Left ventricle myocardium inferior (tissue), 1 donor: Measurements from ENCODE around the gene CFAP45. TPM values are rescaled to one million over a fixed set of nuclear protein-coding genes. Genes with fewer than 3 reads are reported as not detected.

Experiments used
- DNase-seq: peaks from one replicate; pipeline ENCODE4 v3.0.0-alpha.2; 2020
- H3K27ac ChIP-seq: fragments of 200-600 bp; replicated peaks from 2 replicates; pipeline ENCODE4 v1.8.0; 2021
- H3K27me3 ChIP-seq: fragments of 200-600 bp; 2 replicates; pipeline ENCODE4 v1.8.0; 2021; ENCODE audit warnings: low read depth
- H3K36me3 ChIP-seq: fragments of 200-600 bp; 2 replicates; pipeline ENCODE4 v1.8.0; 2021
- H3K4me1 ChIP-seq: fragments of 200-600 bp; 2 replicates; pipeline ENCODE4 v1.8.0; 2021
- H3K4me3 ChIP-seq: fragments of 200-600 bp; 2 replicates; pipeline ENCODE4 v1.8.0; 2021; ENCODE audit warnings: mild to moderate bottlenecking, moderate library complexity
- H3K9me3 ChIP-seq: fragments of 200-600 bp; replicated peaks from 2 replicates; pipeline ENCODE4 v1.8.0; 2021
- intact Hi-C: fragments of 100-400 bp; cut with micrococcal nuclease; formaldehyde crosslinking; loops from one replicate; pipeline ENCODE4 v1.11.0; 2022
- total RNA-seq: library from RNA; stranded (reverse); fragmentation: NEBNext Ultra II Directional; extraction: Animal tissue kit (Norgen Biotek cat#: 25700); gene quantifications from one replicate; pipeline ENCODE4 v1.2.1, GENCODE V29; 2021
- TF ChIP-seq, protein P1 (sequence below): fragments of 200-600 bp; IDR thresholded peaks from 2 replicates; pipeline ENCODE4 v1.8.0; 2021; ENCODE audit warnings: antibody characterized with exemption, mild to moderate bottlenecking, borderline replicate concordance
- donor health status: DM: no; HTN: yes; CAD: no; lungs with severe emphysema.

The CFAP45 gene
- total RNA-seq, 1 donor from 2014 or later = 1.1 TPM

DNA sequence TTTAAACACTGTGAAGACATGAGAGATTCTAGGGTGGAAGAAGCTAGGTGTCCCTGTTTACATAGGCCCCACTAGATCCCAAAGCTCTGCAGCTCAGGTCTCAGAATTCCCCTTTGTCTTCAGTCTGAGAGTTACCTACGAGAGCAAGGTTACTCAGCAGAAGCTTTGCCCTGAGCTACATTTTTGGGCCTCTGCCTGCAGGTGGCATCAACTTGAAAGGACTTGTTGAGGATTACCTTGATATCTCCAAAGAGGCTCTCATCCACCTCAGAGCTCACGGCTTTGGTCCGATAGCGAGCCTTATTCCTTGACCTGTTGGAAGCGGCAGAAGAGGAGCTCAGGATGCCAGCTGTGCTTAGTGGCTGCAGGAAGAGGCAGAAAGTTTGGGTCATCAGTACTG lies 7.0 kb downstream of the CFAP45 start:
- Histone ChIP-seq H3K36me3 (no peaks in the 10 kb centered on the region), H3K27ac (no peak overlapping the region), H3K9me3 (no peaks in the 10 kb centered on the region), H3K4me3 (no peak overlapping the region), H3K27me3 (no peaks in the 10 kb centered on the region), H3K4me1 (peaks cover 45% of the 10 kb centered on the region)
- DNase-seq = no peak
- intact Hi-C loops = no loop called here
- TF ChIP-seq, protein P1, sequence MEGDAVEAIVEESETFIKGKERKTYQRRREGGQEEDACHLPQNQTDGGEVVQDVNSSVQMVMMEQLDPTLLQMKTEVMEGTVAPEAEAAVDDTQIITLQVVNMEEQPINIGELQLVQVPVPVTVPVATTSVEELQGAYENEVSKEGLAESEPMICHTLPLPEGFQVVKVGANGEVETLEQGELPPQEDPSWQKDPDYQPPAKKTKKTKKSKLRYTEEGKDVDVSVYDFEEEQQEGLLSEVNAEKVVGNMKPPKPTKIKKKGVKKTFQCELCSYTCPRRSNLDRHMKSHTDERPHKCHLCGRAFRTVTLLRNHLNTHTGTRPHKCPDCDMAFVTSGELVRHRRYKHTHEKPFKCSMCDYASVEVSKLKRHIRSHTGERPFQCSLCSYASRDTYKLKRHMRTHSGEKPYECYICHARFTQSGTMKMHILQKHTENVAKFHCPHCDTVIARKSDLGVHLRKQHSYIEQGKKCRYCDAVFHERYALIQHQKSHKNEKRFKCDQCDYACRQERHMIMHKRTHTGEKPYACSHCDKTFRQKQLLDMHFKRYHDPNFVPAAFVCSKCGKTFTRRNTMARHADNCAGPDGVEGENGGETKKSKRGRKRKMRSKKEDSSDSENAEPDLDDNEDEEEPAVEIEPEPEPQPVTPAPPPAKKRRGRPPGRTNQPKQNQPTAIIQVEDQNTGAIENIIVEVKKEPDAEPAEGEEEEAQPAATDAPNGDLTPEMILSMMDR = no peak

DNA sequence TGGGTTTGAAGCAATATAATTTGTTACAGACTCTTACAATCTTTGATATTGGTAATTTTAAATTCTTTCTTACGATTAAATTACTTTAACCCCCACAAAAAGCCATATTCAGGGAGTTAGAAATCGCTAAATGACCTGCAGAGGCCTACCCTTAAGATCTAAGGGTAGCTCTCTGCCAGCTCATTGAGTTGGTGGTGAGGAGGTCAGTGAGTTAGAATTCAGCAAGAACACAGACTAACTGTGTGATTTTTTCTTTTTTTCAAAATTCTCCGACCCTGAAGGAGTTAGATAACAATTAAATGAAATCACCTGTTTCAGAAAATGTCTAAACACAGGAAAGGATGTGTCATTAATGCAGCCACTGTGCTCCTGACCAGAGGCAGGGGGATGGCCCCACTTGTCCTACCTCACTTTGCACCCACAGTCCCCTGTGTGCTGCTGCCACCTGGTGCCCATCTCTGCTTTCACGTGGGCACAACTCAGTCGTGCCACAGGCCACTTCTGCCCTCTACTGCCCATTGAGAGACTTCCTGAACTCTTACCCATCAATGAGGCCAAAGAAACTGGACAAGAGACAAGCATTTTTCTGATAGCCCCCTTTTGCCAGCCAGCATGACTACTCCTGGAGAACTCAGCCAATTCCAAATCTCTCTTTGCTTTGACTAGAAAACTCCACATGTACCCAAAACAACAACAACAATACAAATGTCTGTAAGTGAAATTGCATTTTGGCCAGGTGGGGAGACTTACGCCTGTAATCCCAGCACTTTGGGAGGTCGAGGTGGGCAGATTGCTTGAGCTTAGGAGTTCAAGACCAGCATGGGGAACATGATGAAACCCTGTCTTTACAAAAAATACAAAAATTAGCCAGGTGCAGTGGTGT lies 8.4 kb downstream of the CFAP45 start:
- TF ChIP-seq, protein P1 = peak; percentile 94

DNA sequence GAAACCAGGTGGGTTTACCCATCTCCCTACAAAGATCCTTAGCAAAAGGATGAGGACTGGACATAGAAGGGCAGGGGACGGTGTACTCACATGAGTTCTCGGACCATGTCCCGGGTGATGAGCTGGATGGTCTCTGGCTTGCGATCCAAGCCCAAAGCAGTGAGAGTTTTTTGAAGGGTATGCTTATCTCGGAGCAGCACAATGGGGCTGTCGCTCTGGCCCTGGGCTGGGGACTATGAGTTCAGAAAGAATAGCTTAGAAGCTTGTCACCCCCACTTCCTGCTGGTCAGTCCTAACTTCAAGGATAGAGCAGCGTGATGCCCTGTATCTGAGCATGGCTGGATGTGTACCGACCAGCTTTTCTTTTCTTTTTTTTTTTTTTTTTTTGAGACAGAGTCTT lies 9.6 kb downstream of the CFAP45 start:
- Histone ChIP-seq H3K27ac (peak overlapping the region; percentile 82), H3K9me3 (no peaks in the 10 kb centered on the region), H3K4me1 (peaks cover 29% of the 10 kb centered on the region), H3K4me3 (peak overlapping the region; percentile 29), H3K27me3 (no peaks in the 10 kb centered on the region), H3K36me3 (no peaks in the 10 kb centered on the region)
- TF ChIP-seq, protein P1 = no peak
- no peak for DNase-seq
- intact Hi-C loops = loop anchor here (2.0 kb wide), 1 partner anchor 92 kb away; no protein-coding TSS in a partner anchor

More for the DNA sequence above, 8.4 kb downstream of the CFAP45 start:
- DNase-seq = peak; percentile 78
- H3K36me3 ChIP-seq = no peaks in the 10 kb centered on the region
- intact Hi-C loops = loop anchor here (2.0 kb wide), 1 partner anchor 93 kb away; no protein-coding TSS in a partner anchor
- no peak overlapping the region for H3K4me3 ChIP-seq
- H3K9me3 ChIP-seq = no peaks in the 10 kb centered on the region
- H3K27me3 ChIP-seq = no peaks in the 10 kb centered on the region
- H3K27ac ChIP-seq = no peak overlapping the region
- H3K4me1 ChIP-seq = peaks cover 40% of the 10 kb centered on the region

DNA sequence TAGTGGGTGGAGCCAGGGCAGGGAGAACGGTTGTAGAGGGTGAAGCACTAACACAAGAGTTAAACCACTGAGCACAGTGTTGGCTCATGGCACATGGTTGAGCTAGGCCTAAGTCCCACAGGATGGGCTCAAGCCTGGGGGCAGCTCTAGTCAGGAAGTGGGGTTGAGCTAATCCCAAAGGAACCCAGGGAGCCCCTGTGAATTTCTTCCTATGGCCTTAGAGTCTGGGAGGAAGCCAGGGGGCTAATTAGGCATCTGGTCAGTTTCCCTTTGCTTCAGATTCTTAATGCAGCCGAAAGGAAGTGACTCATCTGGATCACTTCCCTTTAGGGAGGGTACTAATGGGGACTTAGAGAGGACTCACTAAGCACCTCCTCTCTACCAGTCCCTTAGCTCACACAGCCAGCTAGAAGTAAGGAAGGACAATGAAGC lies 10.1 kb downstream of the CFAP45 start:
- H3K9me3 ChIP-seq = no peaks in the 10 kb centered on the region
- intact Hi-C loops = loop anchor here (2.0 kb wide), 1 partner anchor 91 kb away; no protein-coding TSS in a partner anchor
- peaks cover 27% of the 10 kb centered on the region for H3K4me1 ChIP-seq
- no peaks in the 10 kb centered on the region for H3K27me3 ChIP-seq
- no peaks in the 10 kb centered on the region for H3K36me3 ChIP-seq
- DNase-seq = no peak
- H3K4me3 ChIP-seq = peak overlapping the region; percentile 29
- TF ChIP-seq, protein P1 = peak; percentile 14
- peak overlapping the region; percentile 82 for H3K27ac ChIP-seq

DNA sequence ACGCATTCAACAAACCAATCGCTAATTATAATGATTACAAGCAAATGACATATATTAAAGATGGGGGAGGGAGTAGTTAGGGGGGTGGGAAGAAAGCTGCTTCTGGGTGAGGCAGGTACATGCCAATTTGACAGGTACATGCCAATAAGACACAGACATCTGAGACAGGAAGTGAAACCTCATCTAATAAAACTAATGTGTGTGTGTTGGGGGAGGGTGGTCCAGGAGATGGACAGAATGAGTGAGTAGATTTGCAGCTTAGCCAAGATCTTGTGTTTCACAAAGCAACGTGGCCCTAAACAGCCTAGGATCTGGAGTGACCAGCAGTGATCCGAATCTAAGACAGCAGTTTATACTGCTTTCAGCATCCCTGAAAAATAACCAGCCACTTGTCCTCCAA lies 10.8 kb downstream of the CFAP45 start:
- Histone ChIP-seq H3K9me3 (no peaks in the 10 kb centered on the region), H3K36me3 (no peaks in the 10 kb centered on the region), H3K4me3 (no peak overlapping the region), H3K4me1 (peaks cover 27% of the 10 kb centered on the region), H3K27me3 (no peaks in the 10 kb centered on the region), H3K27ac (peak overlapping the region; percentile 82)
- no peak for DNase-seq
- TF ChIP-seq, protein P1 = no peak
- intact Hi-C loops = no loop called here
